Measurements from ENCODE around the gene GRIK4.

GRCh38 chr11:120512739-120513435 lies 1.3 kb downstream of the GRIK4 start:
- TF ChIP-seq CTCF (IDR thresholded peaks at IDR 0.05) (no peak), POLR2A (IDR thresholded peaks at IDR 0.05) (no peak), POLR2AphosphoS5 (IDR thresholded peaks at IDR 0.05) (no peak), EP300 (IDR thresholded peaks at IDR 0.05) (no peak)
